K562 (cell line): Measurements from ENCODE around the gene SLC11A1. TPM values are rescaled to one million over a fixed set of nuclear protein-coding genes. Genes with fewer than 3 reads are reported as not detected.
A peak's percentile ranks its signal among the peaks of the same experiment; 100 is the strongest.

ENCODE experiments used
- BRD4 ChIP-seq: fragments of 200-600 bp; sonication (generic); IDR thresholded peaks from 2 replicates; pipeline ENCODE4 v1.6.1; 2017; ENCODE audit warnings: inconsistent platforms
- CBX8 ChIP-seq: fragments of 200-600 bp; sonication (generic); IDR thresholded peaks from 2 replicates; pipeline ENCODE4 v1.6.1; 2012; ENCODE audit warnings: borderline replicate concordance, mixed run types, low read depth, mild to moderate bottlenecking, moderate library complexity, mixed read lengths, low read length, control low read depth, inconsistent platforms; ENCODE audit not compliant: poor library complexity, severe bottlenecking; ENCODE audit errors: extremely low read depth
- CTCFL ChIP-seq: IDR thresholded peaks from 2 replicates; pipeline ENCODE4 v1.6.1; 2011; ENCODE audit warnings: borderline replicate concordance, low read depth, mild to moderate bottlenecking, moderate library complexity, low read length; ENCODE audit not compliant: insufficient read depth, poor library complexity, severe bottlenecking
- E2F1 ChIP-seq: sonication (generic); formaldehyde crosslinking; IDR thresholded peaks from 2 replicates; pipeline ENCODE4 v1.8.1; 2023; ENCODE audit warnings: mild to moderate bottlenecking, missing genetic modification reagents, moderate library complexity
- EWSR1 ChIP-seq: fragments of 450-650 bp; IDR thresholded peaks from 2 replicates; pipeline ENCODE4 v1.6.1; 2018; ENCODE audit warnings: borderline replicate concordance, mild to moderate bottlenecking, low read depth, moderate library complexity; ENCODE audit not compliant: partially characterized antibody
- GATAD2B ChIP-seq: fragments of 450-650 bp; IDR thresholded peaks from 2 replicates; pipeline ENCODE4 v1.6.1; 2017; ENCODE audit warnings: mild to moderate bottlenecking, borderline replicate concordance
- HDAC3 ChIP-seq: fragments of 450-650 bp; IDR thresholded peaks from 2 replicates; pipeline ENCODE4 v1.6.1; 2018; ENCODE audit warnings: borderline replicate concordance, mild to moderate bottlenecking, moderate library complexity; ENCODE audit not compliant: partially characterized antibody
- ILF3 ChIP-seq: fragments of 450-650 bp; IDR thresholded peaks from 2 replicates; pipeline ENCODE4 v1.6.1; 2018; ENCODE audit warnings: antibody characterized with exemption, mild to moderate bottlenecking, moderate library complexity, borderline replicate concordance
- MXI1 ChIP-seq: IDR thresholded peaks from 2 replicates; pipeline ENCODE4 v1.6.1; 2011; ENCODE audit warnings: low read depth, mild to moderate bottlenecking, improper control_type of control experiment, low read length
- NFYB ChIP-seq: IDR thresholded peaks from 2 replicates; pipeline ENCODE4 v1.6.1; 2011; ENCODE audit warnings: mild to moderate bottlenecking, moderate library complexity; ENCODE audit not compliant: insufficient read length; ENCODE audit errors: extremely low read depth
- NONO ChIP-seq, 2 experiments: fragments of 200-400 bp in 1 of 2; fragments of 450-650 bp in 1 of 2; formaldehyde crosslinking in 1 of 2; IDR thresholded peaks; 2 replicates each; pipeline ENCODE4 v1.6.1; 2017; ENCODE audit warnings: low read depth in 2 of 2, mild to moderate bottlenecking in 2 of 2, moderate library complexity in 2 of 2, low read length in 1 of 2
- POLR2A ChIP-seq: fragments of 450-650 bp; conservative IDR thresholded peaks from 2 replicates; pipeline ENCODE4 v1.6.1; 2016
- POLR3G ChIP-seq: IDR thresholded peaks from 2 replicates; pipeline ENCODE4 v1.6.1; 2011; ENCODE audit not compliant: insufficient read length, insufficient replicate concordance; ENCODE audit errors: extremely low read depth
- RBFOX2 ChIP-seq: fragments of 200-400 bp; formaldehyde crosslinking; IDR thresholded peaks from 2 replicates; pipeline ENCODE4 v1.6.1; 2017; ENCODE audit warnings: low read depth, mild to moderate bottlenecking, low read length, moderate library complexity
- RFX5 ChIP-seq: IDR thresholded peaks from 2 replicates; pipeline ENCODE4 v1.6.1; 2011; ENCODE audit warnings: low read depth, mild to moderate bottlenecking, improper control_type of control experiment, low read length
- RHOXF2B ChIP-seq: fragments of 250-450 bp; sonication (Bioruptor Pico); conservative IDR thresholded peaks from 2 replicates; pipeline ENCODE4 v1.5.1; 2021
- TEAD4 ChIP-seq, 2 experiments: sonication (generic) in 1 of 2; formaldehyde crosslinking in 1 of 2; IDR thresholded peaks; 2 replicates each; pipeline versions ENCODE4 v1.6.1 to v1.8.0; 2012 to 2022; ENCODE audit warnings: borderline replicate concordance in 1 of 2, inconsistent platforms in 1 of 2, low read length in 1 of 2, mild to moderate bottlenecking in 1 of 2, missing genetic modification reagents in 1 of 2
- U2AF2 ChIP-seq: fragments of 200-400 bp; formaldehyde crosslinking; optimal IDR thresholded peaks from 2 replicates; pipeline ENCODE3; 2017; ENCODE audit warnings: low read depth, mild to moderate bottlenecking, low read length
- XRCC5 ChIP-seq: fragments of 200-400 bp; formaldehyde crosslinking; IDR thresholded peaks from 2 replicates; pipeline ENCODE4 v1.6.1; 2017; ENCODE audit warnings: low read depth, mild to moderate bottlenecking, low read length
- ZBTB7A ChIP-seq: IDR thresholded peaks from 2 replicates; pipeline ENCODE4 v1.6.1; 2011; ENCODE audit warnings: low read depth, mild to moderate bottlenecking, low read length, moderate library complexity, borderline replicate concordance; ENCODE audit not compliant: control insufficient read depth
- ZNF311 ChIP-seq: fragments of 250-450 bp; sonication (Bioruptor Pico); IDR thresholded peaks from 2 replicates; pipeline ENCODE4 v1.4.0; 2020; ENCODE audit warnings: mild to moderate bottlenecking, moderate library complexity
- ZNF354B ChIP-seq: fragments of 250-450 bp; sonication (Bioruptor Pico); IDR thresholded peaks from 2 replicates; pipeline ENCODE4 v1.4.0; 2020
- ZNF41 ChIP-seq: fragments of 250-450 bp; sonication (Bioruptor Pico); conservative IDR thresholded peaks from 2 replicates; pipeline ENCODE4 v1.4.0; 2020; ENCODE audit warnings: mild to moderate bottlenecking
- polyA plus RNA-seq, 8 experiments: library from polyadenylated mRNA; depleted of rRNA in 4 of 8; stranded (reverse) in 5 of 8; unstranded in 3 of 8; fragments of >200 nt; fragmentation: Nextera tagmentation in 2 of 8; fragmentation: Illumina TruSeq in 1 of 8; extraction: Ambion mirVana in 2 of 8; extraction: Trizol in 1 of 8; gene quantifications; 2 replicates each; pipeline versions ENCODE4 v1.2.1 to v1.2.3, GENCODE V29; 2011 to 2014; ENCODE audit warnings: inconsistent platforms in 1 of 8, missing spikeins in 1 of 8
- total RNA-seq, 7 experiments: library from RNA; depleted of rRNA in 6 of 7; stranded (reverse); fragments of >200 nt in 6 of 7; fragmentation: Illumina TruSeq in 2 of 7; extraction: Trizol in 2 of 7; gene quantifications; 2 replicates each; pipeline versions ENCODE4 v1.2.1 to v1.2.3, GENCODE V29; 2011 to 2021; ENCODE audit warnings: low replicate concordance in 1 of 7

The SLC11A1 gene
- total and polyA plus RNA-seq, 9 of the 15 experiments (the other 6 are each of a cell fraction or from before 2014, with no cell fraction given), result 0.35 to 1.6 (median 0.65) TPM

GRCh38 chr2:218406209-218406948 is 24.3 kb downstream of the SLC11A1 start (continued):
- TF ChIP-seq XRCC5 (0 out of 2 replicates have a peak, but pooled peaks have one; percentile 33), ILF3 (peak; percentile 74; the same call in 1 of the 2 replicates), RBFOX2 (peak; percentile 73), ZBTB7A (peak; percentile 94), RFX5 (no peak), E2F1 (CRISPR knock-in tag) (no peak), RHOXF2B (CRISPR knock-in tag) (0 out of 2 replicates have a peak, but pooled peaks have one; percentile 56), POLR3G (no peak), CTCFL (peak; percentile 93), TEAD4 (IDR thresholded peaks at IDR 0.05; ENCODE audit: low read length) (peak; percentile 70), TEAD4 (CRISPR knock-in tag; IDR thresholded peaks at IDR 0.05; ENCODE audit: borderline replicate concordance) (no peak), U2AF2 (no peak), BRD4 (no peak), ZNF354B (no peak), GATAD2B (peak; percentile 53; the same call in 1 of the 2 replicates), HDAC3 (no peak), NONO (IDR thresholded peaks at IDR 0.05; ENCODE audit: low read depth in 2 of 2, low read length in 1 of 2) (peak in 1 of 2 experiments; percentile 62; a peak in 1 of 4 replicates), ZNF311 (CRISPR knock-in tag) (no peak), ZNF41 (CRISPR knock-in tag) (no peak), POLR2A (0 out of 2 replicates have a peak, but pooled peaks have one; percentile 0), NFYB (peak; percentile 37), CBX8 (no peak), MXI1 (no peak), EWSR1 (no peak)
